RWPE1 (cell line): ENCODE data around the gene SOCS3.

Source experiments
- CTCF ChIA-PET: fragments of 350-600 bp; sonication (Branson Sonifier 250); formaldehyde crosslinking; extraction: SDS; loops from one replicate; lab custom pipeline; 2021; lab: Yijun Ruan, JAX
- POLR2A ChIA-PET: fragments of 400-600 bp; formaldehyde crosslinking; extraction: SDS; loops from one replicate; lab custom pipeline; 2020; ENCODE audit warnings: antibody characterized with exemption; ENCODE audit not compliant: low non-redundant PET; lab: Yijun Ruan, JAX
- DNase-seq: peaks from one replicate; pipeline ENCODE4 v3.0.0; 2012; ENCODE audit warnings: low spot score
- H3K27ac ChIP-seq: fragments of 450-650 bp; 2 replicates; pipeline ENCODE4 v1.5.1; 2017
- CTCF ChIP-seq: fragments of 450-650 bp; conservative IDR thresholded peaks from 2 replicates; pipeline ENCODE4 v1.5.1; 2017; ENCODE audit warnings: low read depth, mild to moderate bottlenecking

Gene SOCS3

DNA sequence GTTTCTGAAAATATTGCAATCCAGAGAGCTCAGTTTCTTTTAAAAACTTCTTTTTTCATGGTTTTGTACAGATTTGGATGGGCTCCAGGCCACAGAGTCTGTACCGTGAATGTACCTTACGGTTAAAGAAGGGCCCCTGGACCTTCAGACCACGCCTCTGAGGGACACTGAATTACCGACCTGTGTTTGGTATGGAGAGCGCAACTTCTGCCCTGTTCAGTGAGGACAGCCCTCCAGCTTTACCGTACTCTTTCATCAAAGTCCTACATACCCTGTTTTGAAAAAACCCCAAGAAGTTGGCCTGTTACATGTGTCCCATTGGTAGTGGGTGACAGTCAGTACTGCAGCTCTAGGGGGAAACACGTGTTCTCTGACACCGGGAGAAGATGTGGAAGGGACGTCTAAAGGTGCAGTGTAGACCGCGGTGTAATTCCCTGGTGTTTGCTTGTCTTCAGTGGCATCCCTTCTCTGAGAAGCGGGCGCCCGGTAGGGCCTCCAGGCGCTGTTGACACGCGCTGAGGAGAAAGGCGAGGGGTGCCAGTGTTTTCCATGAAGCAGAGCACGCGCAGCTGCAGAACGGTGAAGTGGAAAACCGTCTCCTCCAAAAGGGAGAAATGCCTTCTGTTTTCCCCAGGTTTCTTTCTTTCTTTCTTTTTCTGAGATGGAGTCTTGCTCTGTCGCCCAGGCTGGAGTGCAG, 24.8 kb upstream of the SOCS3 start:
- ChIA-PET CTCF (interaction anchor here (1.0 kb wide), 1 partner anchor 37 kb away, joined by 8 read pairs; no protein-coding TSS in a partner anchor), POLR2A (no interaction called here)

GRCh38 chr17:78383725-78384471, 24.0 kb upstream of the SOCS3 start:
- CTCF ChIA-PET, result interaction anchor here (1.0 kb wide), 1 partner anchor 38 kb away, joined by 8 read pairs; no protein-coding TSS in a partner anchor
- TF ChIP-seq CTCF, result no peak
- POLR2A ChIA-PET, result no interaction called here
- DNase-seq, result peak; percentile 95
- H3K27ac ChIP-seq, result peak overlapping the region; percentile 79

More for the DNA sequence above, 24.8 kb upstream of the SOCS3 start:
- TF ChIP-seq CTCF, result no peak
- DNase-seq, result no peak
- peak overlapping the region; percentile 79 for H3K27ac ChIP-seq

- no peak for DNase-seq
- ChIA-PET CTCF (interaction anchor here (0.5 to 1.0 kb wide), 2 partner anchors 21 to 28 kb away, joined by 3 read pairs; no protein-coding TSS in a partner anchor), POLR2A (interaction anchor here (0.6 kb wide), 2 partner anchors 112 to 355 kb away, joined by 3 to 7 read pairs; no protein-coding TSS in a partner anchor)
- no peak for TF ChIP-seq CTCF
- no peak overlapping the region for H3K27ac ChIP-seq
Observed at GRCh38 chr17:78381601-78382232, 21.8 kb upstream of the SOCS3 start.

GRCh38 chr17:78380370-78380769, 20.5 kb upstream of the SOCS3 start:
- ChIA-PET CTCF (interaction anchor here (1.1 kb wide), 1 partner anchor 42 kb away, joined by 3 read pairs; no protein-coding TSS in a partner anchor), POLR2A (no interaction called here)
- TF ChIP-seq CTCF, result no peak
- DNase-seq, result no peak
- no peak overlapping the region for H3K27ac ChIP-seq

DNA sequence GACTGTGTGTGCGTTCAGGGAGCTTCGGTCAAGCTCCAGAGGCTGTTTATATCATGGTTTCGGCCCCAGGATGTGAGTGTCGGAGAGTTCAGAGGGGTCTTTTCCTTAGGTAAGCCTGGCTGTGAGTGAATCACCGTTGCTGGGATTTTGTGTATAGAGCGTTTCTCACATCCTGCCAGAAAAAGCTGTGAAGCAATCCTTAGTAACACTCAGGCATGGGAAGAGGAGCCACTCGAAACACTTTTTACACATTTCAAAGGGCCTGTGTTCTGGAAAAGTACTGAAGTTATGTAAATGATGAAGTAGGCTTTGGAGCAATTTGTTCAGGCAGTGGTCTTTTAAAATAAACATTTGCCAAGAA, 19.2 kb upstream of the SOCS3 start:
- H3K27ac ChIP-seq, result peak overlapping the region; percentile 86
- ChIA-PET CTCF (interaction anchor here (1.1 to 1.3 kb wide), 2 partner anchors 43 to 329 kb away, joined by 3 read pairs; no protein-coding TSS in a partner anchor), POLR2A (interaction anchor here (0.7 kb wide), 1 partner anchor 223 kb away, joined by 4 read pairs; no protein-coding TSS in a partner anchor)
- no peak for TF ChIP-seq CTCF
- peak; percentile 62 for DNase-seq
